ENCODE data around the gene FSTL4.

DNA sequence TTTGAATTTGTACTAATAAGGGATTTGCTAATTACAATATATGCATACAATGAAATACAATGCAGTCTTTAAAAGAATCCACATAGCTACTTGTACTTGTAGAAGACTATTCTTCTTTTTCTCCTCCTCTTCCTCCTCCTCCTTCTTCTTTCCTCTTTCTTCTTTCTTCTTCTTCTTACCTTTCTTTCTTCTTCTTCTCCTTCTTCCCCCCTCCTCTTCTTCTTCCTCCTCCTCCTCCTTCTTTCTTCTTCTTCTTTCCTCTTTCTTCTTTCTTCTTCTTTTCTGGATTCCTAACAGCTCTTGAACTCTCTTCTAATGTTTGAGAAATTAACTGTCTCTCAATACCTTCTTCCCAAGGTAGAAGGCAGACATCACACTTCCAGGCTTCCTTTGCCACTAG is 29.3 kb upstream of the FSTL4 start:
- no peak for TF ChIP-seq FOXA1 (IDR thresholded peaks at IDR 0.05)
- TF ChIP-seq, protein P1, sequence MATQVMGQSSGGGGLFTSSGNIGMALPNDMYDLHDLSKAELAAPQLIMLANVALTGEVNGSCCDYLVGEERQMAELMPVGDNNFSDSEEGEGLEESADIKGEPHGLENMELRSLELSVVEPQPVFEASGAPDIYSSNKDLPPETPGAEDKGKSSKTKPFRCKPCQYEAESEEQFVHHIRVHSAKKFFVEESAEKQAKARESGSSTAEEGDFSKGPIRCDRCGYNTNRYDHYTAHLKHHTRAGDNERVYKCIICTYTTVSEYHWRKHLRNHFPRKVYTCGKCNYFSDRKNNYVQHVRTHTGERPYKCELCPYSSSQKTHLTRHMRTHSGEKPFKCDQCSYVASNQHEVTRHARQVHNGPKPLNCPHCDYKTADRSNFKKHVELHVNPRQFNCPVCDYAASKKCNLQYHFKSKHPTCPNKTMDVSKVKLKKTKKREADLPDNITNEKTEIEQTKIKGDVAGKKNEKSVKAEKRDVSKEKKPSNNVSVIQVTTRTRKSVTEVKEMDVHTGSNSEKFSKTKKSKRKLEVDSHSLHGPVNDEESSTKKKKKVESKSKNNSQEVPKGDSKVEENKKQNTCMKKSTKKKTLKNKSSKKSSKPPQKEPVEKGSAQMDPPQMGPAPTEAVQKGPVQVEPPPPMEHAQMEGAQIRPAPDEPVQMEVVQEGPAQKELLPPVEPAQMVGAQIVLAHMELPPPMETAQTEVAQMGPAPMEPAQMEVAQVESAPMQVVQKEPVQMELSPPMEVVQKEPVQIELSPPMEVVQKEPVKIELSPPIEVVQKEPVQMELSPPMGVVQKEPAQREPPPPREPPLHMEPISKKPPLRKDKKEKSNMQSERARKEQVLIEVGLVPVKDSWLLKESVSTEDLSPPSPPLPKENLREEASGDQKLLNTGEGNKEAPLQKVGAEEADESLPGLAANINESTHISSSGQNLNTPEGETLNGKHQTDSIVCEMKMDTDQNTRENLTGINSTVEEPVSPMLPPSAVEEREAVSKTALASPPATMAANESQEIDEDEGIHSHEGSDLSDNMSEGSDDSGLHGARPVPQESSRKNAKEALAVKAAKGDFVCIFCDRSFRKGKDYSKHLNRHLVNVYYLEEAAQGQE (IDR thresholded peaks at IDR 0.05) = no peak

Data from liver (tissue), 1 donor.